Left kidney (tissue), 2 donors: ENCODE measurements around the gene LDLRAD4. TPM values are rescaled to one million over a fixed set of nuclear protein-coding genes. Genes with fewer than 3 reads are reported as not detected.

Experiments used
- DNase-seq: peaks from one replicate; pipeline ENCODE4 v3.0.0-alpha.2; 2013
- polyA plus RNA-seq: library from polyadenylated mRNA; unstranded; fragments of 120-200 nt; gene quantifications from one replicate; pipeline ENCODE4 v1.2.1, GENCODE V29; 2013; ENCODE audit not compliant: insufficient read length

Gene LDLRAD4
- polyA plus RNA-seq, 1 donor, result 9.7 TPM

GRCh38 chr18:13549880-13550232, 331.3 kb downstream of the LDLRAD4 start:
- no peak for DNase-seq

DNA sequence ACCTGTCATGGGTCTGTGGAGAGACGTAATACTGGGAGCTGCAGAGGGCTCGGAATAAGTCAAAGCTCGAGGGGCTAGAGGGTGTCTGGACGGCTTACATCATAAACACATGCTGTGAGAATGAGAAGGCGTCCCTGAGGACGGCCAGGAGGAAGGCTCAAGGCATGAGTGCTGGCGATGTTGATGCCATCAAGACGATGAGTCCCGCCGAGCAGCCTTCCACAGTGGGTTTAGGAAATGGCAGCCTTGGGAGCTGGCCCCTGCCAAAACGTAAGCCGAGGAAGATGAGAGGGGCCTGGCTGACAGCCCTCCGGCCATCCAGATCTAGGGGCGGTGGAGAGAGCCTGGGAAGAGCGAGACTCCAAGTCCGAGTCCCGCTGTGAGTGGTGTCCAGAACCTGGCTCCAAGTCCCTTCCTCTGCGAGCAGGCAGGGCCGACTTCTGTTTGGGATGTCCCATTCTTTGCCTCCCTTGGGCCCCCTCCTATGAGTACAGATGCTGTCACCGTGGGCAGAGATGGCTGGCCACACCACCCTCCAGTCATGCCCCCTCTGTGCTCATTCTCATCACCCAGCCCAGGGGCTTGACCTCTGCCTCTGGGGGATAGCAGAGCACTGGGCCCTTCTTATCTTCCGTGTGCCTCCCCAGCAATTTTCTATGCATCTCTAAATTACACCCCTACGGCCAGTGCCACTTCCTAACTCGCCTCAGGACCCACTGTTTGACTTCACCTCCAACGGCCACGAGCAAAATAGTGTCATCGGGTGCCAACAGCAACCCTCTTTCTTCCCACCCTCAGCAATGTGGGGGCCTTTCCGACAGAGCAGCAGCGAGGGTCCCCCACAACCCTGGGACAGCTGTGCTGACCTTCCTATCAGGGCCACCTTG, 332.1 kb downstream of the LDLRAD4 start:
- DNase-seq, result no peak

DNA sequence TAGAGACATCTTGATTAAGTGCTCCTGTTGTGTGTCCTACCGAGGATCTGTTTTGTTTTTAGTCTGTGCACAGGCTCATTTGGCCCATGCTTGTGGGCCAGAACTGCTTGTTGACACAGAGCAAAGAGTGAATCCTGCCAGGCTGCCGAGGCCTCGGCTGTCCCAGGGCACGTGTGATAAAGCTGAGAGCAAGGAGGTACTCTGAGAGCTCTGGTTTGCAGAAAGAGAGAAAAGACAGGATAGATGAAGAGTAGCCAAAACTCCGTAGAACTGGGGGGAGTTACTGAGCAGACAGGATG, 332.7 kb downstream of the LDLRAD4 start:
- DNase-seq, result no peak

DNA sequence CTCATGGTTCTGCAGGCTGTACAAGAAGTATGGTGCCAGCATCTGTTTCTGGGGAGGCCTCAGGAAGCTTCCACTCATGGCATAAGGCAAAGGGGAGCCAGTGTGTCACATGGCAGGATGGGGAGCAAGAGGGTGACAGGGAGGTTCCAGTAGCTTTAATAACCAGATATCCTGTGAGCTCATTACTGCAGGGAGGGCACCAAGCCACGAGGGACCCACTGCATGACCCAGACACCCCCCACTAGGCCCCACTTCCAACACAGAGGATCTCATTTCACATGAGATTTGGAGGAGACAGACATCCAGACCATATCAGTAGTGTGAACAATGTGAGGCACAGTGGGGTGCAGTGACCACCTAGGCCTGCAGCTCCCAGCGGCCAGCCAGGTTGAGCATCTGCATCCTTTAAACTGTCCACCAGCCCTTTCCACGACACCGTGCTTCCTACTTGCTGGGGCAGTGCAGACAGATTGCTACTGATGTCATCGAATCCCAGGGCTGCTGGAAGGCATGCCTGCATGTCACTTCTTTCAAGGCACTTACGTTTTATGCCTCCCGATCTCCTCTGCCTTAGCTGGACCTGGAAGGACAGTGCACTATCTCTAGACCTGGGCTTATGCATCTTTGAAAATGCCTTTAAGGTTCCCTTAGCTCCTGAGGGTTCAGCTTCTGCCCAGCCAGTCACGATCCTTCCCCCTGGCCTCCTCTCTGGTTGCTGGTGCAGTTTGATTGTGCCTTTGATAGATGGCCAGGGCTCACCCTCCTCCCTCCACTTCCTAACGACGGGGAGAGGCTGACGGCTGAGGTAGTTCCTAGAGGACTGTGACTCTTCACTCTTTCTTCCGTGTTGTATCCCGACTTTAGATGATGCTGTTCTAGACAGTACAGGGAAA, 333.5 kb downstream of the LDLRAD4 start:
- DNase-seq, result no peak

DNA sequence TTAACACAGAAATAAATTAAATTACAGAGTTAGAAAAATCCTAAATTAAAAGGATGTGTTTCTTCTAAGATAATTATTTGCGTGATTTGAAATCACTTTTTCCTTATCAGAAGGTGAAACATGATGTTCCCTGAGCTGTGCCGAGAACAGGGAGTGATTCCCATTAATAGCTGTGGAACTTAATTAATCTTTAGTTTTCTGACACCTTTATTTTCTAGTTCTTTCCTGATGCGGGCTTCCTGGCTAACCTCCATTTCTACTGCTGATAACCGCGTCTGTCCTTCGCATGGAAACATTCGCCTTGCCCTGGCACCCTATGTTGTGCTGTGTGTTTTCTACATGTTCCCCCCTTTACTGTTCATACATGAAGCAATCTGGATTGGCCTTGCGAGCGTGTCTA, 334.9 kb downstream of the LDLRAD4 start:
- DNase-seq, result no peak

GRCh38 chr18:13555192-13555591, 336.6 kb downstream of the LDLRAD4 start:
- DNase-seq, result no peak

- no peak for DNase-seq
Observed at GRCh38 chr18:13555865-13556264, 337.3 kb downstream of the LDLRAD4 start.

GRCh38 chr18:13556502-13556901, 337.9 kb downstream of the LDLRAD4 start:
- peak; percentile 61 for DNase-seq

GRCh38 chr18:13558124-13558523, 339.6 kb downstream of the LDLRAD4 start:
- DNase-seq, result no peak

- DNase-seq, result no peak
Observed at GRCh38 chr18:13558790-13559189, 340.2 kb downstream of the LDLRAD4 start.

DNA sequence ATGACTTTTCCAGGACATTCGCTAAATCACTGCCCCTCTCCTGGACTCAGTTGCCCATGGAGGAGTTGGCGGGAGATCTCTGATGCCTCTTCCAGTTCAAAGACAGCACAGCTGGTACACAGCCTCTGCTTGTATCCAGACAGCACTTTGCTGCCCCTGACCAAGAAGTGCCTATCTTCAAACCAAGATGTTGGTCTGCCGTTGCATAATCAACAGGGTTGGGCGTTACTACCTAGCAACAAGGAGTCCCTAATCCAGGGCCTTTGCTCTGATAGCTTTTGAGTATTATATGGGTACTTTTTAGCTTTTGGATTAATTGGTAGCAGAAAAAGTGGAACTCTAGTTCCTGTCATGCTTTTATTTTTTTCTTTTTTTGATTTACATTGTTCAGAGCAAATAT, 341.2 kb downstream of the LDLRAD4 start:
- DNase-seq, result no peak

DNA sequence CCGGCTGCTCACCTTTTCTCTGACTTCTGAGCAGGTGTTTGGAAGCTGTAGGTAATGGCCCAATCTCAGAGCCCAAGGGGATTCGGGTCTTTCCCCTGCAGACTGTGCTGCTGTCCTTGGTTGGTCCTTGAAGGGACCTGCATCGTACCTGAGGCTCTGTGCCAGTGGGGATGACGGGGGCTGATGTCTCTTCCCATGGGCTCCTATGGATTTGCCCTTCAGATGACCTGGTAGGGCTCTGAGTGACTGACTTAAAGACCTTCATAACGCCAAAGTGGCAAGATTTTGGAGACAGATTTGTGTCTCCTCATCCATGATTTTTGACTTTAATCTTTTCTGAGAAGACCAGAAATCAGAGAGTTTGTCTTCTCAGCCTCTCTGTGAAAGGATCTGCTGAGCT, 341.7 kb downstream of the LDLRAD4 start:
- DNase-seq, result no peak

- no peak for DNase-seq
Observed at GRCh38 chr18:13562494-13563029, 344.0 kb downstream of the LDLRAD4 start.

- DNase-seq, result peak; percentile 45
Observed at GRCh38 chr18:13563390-13563805, 344.8 kb downstream of the LDLRAD4 start.

DNA sequence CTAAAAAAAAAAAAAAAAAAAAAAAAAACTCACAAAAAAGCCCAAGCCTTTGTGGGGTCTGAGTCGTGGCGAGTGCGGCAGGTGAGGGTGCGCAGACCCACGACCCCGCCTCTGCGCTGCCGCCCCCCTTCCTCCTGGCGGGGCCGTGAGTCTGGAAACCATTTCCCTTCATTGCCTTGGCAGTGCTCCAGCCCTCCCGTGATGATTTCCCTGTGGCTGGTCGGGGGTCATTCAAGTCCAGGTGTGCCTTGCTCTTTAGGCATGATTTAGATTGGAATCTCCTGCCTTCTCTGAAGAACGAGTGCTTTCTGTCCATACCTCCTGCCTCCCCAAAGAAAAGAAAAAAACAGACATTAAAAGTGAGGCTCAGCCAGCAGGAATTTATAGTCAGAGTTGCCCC, 346.0 kb downstream of the LDLRAD4 start:
- DNase-seq, result no peak

GRCh38 chr18:13565228-13565627, 346.7 kb downstream of the LDLRAD4 start:
- DNase-seq, result no peak

GRCh38 chr18:13566941-13567746, 348.6 kb downstream of the LDLRAD4 start:
- peak; percentile 53 for DNase-seq

- DNase-seq, result no peak
Observed at GRCh38 chr18:13568443-13569392, 350.2 kb downstream of the LDLRAD4 start.

GRCh38 chr18:13570216-13570615, 351.7 kb downstream of the LDLRAD4 start:
- no peak for DNase-seq

GRCh38 chr18:13570856-13571495, 352.4 kb downstream of the LDLRAD4 start:
- no peak for DNase-seq
